Dedifferentiated amniotic fluid mesenchymal stem cell (primary cell): ENCODE results near the gene ALLC.
A peak's percentile ranks its signal among the peaks of the same experiment; 100 is the strongest.
"Not testable (repeated sequence)": the region's sequence is repeated elsewhere in the genome, so short reads cannot be mapped to it uniquely, and the experiment has no call there.

Experiments
- DNase-seq: peaks from one replicate; pipeline ENCODE4 v3.0.0-alpha.2; 2016; ENCODE audit errors: extremely low spot score

ALLC gene

DNA sequence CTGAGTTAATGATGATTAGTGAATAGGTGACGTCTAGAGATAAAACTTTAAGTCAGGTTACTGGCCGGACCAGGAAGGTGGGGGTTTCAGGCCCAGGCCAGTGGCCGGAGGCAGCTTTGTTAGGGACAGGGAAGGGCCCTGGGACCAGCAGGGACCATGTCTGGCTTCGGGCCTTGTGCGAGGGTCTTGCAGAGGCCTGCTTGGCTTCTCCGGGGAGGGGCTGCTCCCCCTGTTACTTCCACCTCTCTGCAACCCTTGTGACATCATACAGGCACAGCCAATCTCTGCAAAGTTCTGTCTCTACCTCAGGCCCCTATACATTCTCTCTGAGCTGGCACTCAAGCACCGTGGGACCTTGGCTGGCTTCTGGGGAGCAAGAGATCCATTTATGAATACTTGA is at the start of gene ALLC:
Gene ALLC (plus strand): TSS at position 320 of the 400 bp plus-strand sequence. CDS start 12,958 bp downstream, outside the sequence.
- no peak for DNase-seq

DNA sequence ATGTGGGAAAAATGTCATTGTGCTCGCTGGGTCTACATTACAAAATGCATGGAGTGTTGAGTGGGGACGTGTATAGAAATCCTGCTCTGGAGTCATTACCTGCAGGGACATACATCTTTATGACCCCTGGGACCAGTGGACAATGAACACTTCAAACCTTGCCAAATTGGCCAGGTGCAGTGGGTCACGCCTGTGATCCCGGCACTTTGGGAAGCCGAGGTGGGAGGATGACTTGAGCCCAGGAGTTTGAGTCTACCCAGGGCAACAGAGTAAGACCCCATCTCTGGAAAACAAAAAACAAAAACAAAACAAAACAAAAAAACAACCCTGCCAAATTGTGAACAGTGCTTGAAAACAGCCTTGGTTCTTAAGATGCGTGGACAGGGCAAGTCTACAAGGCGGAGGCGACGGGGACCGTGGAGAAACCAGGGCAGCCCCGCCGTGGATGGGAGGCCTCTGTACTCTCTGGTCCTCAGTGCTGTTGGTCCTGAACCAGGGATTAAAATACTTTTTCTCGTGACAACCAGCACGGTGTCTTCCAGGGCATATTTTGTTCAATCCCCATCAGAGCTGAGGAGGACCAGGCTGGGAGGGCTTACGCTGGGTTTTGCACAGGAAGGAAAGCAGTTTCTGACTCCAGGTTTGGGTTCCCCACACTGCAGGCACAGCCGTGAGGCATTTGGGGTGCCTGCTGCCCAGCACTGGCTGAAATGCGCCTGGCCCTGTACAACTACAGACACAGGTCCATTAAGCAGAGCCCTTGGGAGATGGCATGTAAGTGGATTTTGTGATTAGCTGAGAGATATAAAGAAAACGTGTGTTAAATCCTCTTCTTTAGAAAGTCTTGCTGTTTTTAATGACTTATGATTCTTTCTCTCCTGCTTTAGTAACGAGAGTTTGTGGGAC is 49.4 kb upstream of the ALLC start:
- no peak for DNase-seq

DNA sequence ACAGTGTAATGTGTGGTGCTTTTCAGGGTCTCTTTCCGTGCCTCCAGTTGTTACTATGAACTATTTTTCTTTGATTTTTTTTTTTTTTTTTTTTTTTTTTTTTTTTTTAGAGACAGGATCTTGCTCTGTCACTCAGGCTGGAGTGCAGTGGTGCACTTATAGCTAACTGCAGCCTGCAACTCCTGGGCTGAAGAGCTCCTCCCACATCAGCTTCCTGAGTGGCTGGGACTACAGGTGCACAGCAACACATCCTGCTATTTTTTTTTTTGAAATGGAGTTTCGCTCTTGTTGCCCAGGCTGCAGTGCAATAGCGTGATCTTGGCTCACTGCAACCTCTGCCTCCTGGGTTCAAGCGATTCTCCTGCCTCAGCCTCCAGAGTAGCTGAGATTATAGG is 48.7 kb upstream of the ALLC start:
- DNase-seq = not testable (repeated sequence)

DNA sequence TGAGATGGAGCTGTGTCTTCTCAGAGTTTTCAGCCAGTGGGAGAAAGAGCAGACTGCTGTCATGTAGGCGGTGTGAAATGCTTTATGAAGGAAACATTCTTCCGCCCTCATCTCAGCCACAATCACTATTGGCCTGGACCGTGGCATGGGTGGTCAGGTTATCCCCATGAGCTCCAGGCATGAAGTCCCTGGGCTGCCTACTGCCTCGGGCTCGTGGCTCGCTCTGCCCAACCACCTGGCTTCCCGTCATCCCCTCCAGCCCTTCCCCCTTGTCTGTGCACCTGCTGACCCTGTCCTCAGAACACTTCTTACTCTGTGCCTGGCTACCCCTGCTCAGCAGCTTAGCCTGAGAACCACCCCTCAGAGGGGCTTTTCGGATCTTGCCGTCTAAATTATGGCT is 47.6 kb upstream of the ALLC start:
- DNase-seq = no peak

DNA sequence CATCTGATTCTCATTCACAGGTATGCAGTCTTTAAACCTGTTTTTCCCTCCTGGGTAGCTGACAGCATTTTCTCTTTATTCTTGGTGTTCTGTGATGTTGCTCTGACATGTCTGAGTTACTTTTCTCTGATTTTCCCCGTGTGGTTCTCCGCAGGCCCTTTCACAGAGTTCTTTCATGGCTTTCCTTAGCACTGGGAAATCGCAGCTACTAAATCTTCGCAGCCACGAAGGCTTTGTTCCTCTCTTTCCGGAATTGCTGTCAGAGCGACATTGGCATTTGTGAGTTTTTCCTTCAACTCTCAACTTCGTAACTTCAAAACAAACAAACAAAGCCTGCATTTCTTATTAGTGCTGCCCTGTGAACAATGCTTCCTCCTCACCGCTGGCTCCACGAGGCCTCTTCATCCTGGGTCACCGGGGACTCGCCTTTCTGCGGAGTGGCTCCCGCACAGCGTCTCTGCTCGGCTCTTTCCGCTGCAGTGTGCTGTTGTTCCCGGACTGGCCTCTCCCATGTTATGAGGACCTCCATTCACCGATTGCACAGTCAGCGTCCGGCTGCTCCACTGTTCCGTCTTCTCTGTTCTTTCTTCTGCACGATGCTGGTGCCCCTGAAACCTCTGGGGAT is 47.0 kb upstream of the ALLC start:
- DNase-seq = no peak

DNA sequence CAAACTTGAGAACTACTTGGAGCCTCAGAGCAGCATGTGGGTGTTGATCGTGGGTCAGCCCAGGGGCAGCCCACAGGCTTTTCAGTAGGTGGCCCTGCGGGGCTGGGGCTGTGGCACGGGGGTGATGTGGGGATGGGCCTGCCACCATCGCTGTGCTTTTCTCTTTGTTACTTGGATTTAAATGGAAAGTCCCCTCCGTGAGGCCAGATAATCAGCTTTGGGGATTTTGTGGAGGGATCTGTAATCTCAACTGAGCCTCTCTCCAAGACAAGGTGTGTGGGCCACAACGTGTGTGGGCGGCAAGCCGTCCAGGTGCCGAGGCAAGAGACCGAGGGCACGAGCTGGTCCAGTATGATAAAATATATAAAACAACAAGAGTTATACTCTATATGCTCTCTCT is 46.4 kb upstream of the ALLC start:
- DNase-seq = no peak

DNA sequence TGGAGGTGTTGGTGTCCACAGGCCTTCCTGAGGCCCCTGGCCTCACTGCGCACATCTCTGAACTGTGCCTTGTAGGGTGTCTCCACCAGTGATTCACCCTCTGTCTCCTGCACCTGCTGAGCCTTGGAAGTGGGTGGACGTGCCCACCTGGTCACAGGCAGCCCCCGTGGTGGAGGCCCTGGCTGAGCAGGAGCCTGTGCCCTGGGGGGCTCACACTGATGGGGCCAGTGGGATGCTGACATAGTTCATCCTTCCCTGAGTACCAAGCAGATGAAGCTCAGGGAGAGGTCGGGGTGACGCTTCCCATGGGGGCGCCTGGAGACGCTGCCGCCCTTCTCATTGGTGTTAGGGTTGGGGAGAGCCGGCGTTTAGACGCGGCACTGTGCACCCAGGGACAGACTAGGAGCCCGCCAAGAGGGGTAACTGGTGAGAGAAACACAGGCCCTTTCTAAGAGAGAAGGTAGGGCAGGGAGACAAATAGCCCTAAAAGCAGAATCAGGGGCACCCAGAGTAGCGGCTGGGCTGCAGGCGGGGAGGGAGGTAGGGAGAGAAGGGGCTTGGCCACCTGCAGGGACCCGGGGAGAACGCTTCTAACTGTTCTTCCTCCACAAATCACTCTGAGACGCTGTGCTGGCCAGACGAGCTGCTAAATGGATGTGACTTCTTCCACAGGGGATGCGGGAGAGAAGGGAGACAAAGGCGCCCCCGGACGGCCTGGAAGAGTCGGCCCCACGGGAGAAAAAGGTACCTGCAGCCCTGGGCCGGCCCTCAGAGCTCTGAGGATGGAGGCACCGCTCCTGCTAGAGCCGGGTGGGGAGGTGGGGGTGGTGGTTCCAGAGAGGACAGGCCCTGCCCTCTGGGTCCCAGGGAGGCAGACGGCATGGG is 45.1 kb upstream of the ALLC start:
- no peak for DNase-seq

DNA sequence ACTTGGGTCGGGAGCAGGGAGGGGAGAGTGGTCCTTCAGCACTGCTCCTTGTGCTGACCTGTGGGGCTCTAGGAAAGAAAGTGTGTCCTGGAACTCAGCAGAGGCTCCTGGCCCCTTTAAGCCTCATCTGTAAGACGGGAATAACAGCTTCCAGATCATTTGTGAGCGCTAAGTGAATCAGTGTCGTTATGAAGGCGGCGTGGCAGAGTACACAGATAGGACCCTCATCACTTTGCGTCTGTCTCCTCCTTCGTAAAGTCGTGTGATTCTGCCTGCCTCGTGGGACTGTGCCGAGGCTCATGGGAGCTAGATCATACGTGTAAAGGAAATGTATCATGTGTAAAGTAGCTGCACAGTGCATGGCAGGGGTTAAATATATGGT is 44.5 kb upstream of the ALLC start:
- DNase-seq = no peak

DNA sequence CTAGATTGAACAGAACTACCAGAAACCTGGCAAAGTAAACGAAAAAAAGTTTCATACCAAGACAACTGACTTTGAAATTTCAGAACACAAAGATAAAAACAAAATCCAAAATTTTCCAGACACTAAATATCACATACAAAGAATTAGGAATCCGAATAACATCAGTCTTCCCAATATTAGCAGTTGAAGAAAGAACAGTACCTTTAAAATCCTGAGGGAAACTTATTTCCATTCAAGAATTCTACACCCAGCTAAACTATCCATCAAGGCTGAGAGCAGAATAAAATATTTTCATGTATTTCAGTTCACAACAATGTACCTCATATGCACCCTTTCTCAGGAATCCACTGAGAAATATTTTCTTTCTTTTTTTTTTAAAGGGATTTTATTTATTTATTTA is 43.3 kb upstream of the ALLC start:
- DNase-seq = not testable (repeated sequence)

DNA sequence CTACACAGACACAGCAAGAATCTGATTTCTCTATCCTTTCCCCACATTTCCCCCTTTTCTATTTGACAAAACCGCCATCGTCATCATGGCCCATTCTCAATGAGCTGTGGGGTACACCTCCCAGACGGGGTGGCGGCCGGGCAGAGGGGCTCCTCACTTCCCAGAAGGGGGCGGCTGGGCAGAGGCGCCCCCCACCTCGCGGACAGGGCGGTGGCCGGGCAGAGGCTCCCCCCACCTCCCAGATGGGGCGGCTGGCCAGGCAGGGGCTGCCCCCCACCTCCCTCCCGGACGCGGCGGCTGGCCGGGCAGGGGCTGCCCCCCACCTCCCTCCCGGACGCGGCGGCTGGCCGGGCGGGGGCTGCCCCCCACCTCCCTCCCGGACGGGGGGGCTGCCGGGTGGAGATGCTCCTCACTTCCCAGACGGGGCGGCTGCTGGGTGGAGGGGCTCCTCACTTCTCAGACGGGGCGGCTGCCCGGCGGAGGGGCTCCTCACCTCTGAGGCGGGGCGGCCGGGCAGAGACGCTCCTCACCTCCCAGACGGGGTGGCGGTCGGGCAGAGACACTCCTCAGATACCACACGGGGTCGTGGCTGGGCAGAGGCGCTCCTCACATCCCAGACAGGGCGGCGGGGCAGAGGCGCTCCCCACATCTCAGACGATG is 42.3 kb upstream of the ALLC start:
- not testable (repeated sequence) for DNase-seq

DNA sequence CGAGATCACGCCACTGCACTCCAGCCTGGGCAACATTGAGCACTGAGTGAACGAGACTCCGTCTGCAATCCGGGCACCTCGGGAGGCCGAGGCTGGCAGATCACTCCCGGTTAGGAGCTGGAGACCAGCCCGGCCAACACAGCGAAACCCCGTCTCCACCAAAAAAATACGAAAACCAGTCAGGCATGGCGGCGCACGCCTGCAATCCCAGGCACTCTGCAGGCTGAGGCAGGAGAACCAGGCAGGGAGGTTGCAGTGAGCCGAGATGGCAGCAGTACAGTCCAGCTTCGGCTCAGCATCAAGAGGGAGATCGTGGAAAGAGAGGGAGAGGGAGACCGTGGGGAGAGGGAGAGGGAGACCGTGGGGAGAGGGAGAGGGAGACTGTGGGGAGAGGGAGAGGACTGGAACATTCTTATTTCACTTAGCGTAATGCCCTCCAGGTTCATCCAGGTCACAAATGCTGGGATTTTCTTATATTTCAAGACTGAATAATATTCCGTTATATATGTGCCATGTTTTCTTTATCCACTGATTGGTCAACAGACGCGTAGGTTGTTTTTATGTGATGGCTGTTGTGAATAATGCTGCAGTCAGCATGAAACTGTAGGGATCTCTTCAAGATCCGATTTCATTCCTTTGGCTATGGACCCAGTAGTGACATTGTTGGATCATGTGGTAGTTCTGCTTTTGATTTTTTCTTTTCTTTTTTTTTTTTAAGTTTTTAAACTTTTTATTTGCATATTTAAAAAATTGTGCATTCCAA is 41.4 kb upstream of the ALLC start:
- DNase-seq = not testable (repeated sequence)

DNA sequence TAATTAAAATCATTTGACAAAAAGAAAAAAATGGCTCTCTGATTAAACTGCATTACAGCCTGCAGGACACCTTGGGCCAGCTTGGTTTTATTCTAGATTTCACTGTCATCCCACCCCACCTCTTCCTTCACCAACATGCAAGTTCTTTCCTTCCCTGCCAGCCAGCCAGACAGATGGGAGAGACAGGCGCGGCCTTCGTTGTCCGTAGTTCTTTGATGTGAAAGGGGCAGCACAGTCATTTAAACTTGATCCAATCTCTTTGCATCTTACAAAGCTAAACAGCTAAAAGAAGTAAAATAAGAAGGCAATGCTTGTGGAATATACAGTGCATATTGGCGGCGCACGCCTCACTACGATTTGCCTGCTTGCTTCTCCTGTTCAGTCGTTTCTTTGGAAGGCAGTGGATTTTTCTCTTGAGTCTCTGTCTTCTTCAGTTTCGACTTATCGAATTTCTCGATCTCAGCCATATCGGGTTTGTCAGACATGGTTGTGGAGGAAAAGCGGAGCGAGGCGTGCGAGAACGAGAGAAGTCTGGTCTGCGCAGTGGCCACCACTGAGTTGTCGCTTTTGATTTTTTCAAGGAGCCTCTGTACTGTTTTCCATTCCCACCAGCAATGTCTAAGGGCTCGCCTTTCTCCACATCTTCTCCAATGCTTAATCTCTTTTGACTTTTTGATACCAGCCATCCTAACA is 40.7 kb upstream of the ALLC start:
- DNase-seq = no peak

DNA sequence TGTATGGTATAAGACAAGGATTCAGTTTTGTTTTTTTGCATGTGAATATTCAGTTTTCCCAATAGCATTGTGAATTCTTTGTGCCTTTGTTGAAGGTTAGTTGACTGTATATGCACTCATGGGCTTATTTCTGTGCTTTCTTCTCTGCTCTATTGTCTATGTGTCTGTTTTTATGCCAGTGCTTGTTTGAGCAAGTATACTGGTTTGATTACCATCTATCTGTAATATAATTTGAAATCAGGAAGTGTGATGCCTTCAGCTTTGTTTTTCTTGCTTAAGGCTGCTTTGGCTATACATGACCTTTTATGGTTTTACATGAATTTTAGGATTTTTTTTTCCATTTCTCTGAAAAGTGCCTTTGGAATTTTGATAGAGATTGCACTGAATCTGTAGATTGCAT is 39.6 kb upstream of the ALLC start:
- no peak for DNase-seq

DNA sequence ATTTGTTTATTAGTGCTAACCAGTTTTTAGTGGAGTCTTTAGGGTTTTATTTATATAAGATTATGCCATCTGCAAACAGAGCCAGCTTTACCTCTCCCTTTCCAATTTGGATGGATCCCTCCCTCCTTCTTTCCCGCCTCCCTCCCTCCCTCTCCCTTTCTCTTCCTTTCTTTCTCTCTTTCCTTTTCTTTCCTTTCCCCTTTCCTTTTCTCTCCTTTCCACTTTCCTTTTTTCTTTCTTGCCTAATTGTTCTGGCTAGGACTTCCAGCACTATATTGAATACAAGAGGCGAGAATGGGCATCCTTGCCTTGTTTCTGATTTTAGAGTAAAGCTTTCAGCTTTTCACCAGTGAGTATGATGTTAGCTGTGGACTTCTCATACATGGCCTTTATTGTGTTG is 39.0 kb upstream of the ALLC start:
- DNase-seq = no peak

DNA sequence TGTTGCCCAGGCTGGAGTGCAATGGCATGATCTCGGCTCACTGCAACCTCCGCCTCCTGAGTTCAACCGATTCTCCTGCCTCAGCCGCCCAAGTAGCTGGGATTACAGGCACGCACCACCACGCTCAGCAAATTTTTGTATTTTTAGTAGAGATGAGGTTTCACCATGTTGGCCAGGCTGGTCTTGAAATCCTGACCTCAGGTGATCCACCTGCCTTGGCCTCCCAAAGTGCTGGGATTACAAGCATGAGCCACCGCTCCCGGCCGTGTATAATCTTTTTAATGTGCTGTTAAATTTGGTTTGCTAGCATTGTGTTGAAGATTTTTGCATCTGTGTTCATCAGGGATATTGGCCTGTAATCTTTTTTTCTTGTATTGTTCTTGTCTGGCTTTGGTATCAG is 38.3 kb upstream of the ALLC start:
- not testable (repeated sequence) for DNase-seq

DNA sequence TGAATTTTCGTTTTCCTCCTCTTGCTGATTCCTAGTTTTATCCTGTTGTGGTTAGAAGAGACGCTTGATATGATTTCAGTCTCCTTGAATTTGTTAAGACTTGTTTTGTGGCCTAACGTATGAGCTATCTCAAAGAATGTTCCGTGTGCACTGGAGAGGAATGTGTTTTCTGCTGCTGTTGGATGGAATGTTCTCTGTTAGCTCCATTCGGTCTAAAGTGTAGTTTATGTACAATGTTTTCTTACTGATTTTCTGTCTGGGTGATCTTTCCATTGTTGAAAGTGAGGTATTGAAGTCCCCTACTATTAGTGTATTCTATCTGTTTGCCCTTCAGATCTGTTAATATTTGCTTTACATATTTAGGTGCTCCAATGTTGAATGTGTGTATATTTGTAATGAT is 37.2 kb upstream of the ALLC start:
- peak; percentile 46 for DNase-seq

DNA sequence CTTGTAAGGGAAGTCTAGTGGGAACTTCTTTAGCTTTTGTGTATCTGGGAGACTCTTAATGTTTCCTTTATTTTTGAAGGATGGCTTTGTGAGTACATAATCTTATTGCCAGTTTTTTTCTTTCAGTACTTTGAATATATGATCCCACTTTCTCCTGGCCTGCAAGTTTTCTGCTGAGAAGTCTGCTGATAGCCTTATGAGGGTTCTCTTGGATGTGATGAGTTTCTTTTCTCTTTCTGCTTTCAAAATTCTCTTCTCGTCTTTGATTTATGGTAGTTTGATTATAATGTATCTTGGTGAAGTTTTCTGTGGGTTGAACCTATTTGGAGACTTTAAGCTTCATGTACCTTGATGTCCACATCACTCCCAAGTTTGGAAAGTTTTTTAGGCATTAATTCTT is 35.0 kb upstream of the ALLC start:
- no peak for DNase-seq

DNA sequence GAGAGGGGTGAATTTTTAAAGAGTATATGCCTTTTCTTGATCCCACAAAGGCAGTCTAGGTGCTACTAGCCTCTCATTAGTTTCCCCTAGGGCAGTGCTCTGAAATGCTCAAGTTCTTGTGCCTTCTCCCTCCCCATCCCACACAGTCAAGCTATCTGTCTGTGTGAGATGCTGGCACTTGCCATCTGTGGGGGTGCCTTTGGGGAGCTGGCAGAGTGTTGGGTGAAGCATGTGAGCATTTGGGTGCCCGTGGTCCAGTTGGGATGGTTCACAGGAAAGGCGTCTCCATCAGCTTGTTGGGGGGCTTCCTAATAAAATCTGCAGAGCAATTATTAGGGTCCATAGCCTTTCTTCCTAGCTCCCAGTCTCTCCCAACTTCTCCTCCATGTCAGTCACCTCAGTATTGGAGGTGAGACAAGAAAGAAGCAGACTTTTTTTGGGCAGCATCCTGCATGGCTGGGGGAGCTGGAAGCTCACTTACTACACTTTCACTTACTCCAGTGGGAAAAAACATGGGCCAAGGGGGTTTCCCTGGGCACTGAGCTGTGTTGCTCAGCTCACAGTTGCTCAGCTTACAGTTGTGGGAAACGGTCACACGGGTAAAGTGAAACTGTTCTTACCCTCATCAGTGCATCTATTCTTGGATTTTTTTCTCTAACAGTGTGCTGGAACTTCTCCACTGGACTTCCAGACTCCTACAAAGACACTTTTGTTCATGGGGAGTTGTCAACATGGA is 33.8 kb upstream of the ALLC start:
- no peak for DNase-seq

DNA sequence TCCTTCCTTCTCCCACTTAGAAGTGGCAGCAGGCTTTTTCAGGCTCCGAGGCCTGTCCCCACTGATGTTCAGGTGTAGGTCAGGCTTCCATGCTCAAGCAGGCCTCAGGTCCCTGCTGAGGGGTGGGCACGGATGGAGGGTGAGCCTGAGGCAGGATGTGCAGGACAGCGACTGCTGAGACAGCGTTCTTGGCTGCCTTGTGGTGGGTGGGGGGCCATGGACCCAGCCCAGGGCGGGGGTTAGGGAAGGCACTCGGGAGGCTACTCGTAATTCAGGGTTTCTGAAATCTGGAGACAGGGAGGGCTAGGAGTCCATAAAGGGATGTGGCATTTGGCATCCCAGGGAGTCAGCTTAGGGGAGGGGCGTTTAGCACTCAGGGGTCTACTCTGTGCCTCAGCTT is 32.8 kb upstream of the ALLC start:
- DNase-seq = no peak
